ENCODE data around the gene SORL1. TPM values are rescaled to one million over a fixed set of nuclear protein-coding genes. Genes with fewer than 3 reads are reported as not detected.

SORL1 gene
- total and polyA plus RNA-seq, 7 donors, result 3.2 to 19.8 (median 12.2) TPM

DNA sequence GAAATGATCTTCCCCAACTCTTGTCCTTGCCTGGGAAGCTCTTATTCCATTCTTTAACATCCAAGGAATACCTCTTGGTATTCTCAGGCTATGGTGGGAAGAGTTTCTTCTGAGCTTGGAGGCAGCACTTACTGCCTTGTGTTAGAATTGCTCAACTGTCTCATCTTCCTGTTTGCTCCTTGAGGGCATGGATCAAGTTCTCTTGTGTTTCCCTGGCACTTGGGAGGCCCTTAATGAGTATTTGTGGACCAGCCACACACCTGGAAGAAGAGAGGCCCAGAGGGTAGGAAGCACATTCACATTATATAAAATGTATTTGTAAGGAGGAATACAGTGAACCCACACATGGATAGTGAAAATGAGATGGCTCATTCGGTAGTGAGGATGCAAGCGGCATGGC is 4.0 kb downstream of the SORL1 start:
- H3K4me1 ChIP-seq, result peaks cover 0 to 34% (median 26%) of the 10 kb centered on the region in 4 donors
- H3K36me3 ChIP-seq, result no peaks in the 10 kb centered on the region
- no peak for TF ChIP-seq POLR2AphosphoS5 (IDR thresholded peaks at IDR 0.05)
- TF ChIP-seq, protein P1, sequence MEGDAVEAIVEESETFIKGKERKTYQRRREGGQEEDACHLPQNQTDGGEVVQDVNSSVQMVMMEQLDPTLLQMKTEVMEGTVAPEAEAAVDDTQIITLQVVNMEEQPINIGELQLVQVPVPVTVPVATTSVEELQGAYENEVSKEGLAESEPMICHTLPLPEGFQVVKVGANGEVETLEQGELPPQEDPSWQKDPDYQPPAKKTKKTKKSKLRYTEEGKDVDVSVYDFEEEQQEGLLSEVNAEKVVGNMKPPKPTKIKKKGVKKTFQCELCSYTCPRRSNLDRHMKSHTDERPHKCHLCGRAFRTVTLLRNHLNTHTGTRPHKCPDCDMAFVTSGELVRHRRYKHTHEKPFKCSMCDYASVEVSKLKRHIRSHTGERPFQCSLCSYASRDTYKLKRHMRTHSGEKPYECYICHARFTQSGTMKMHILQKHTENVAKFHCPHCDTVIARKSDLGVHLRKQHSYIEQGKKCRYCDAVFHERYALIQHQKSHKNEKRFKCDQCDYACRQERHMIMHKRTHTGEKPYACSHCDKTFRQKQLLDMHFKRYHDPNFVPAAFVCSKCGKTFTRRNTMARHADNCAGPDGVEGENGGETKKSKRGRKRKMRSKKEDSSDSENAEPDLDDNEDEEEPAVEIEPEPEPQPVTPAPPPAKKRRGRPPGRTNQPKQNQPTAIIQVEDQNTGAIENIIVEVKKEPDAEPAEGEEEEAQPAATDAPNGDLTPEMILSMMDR (IDR thresholded peaks at IDR 0.05), result no peak
- TF ChIP-seq EP300 (IDR thresholded peaks at IDR 0.05), result no peak
- no peak for TF ChIP-seq POLR2A (IDR thresholded peaks at IDR 0.05)
- intact Hi-C loops (cut with DNase I), result no loop called here
- H3K27me3 ChIP-seq, result no peaks in the 10 kb centered on the region
- peak overlapping the region in 2 of 4 donors; percentile 17 to 36 for H3K27ac ChIP-seq
- H3K4me3 ChIP-seq, result no peak overlapping the region
- no peak for DNase-seq
- WGBS, 2 donors, result 95 to 96% methylated on average over 2 of the region's 2 CpGs
- H3K9me3 ChIP-seq, result no peaks in the 10 kb centered on the region

DNA sequence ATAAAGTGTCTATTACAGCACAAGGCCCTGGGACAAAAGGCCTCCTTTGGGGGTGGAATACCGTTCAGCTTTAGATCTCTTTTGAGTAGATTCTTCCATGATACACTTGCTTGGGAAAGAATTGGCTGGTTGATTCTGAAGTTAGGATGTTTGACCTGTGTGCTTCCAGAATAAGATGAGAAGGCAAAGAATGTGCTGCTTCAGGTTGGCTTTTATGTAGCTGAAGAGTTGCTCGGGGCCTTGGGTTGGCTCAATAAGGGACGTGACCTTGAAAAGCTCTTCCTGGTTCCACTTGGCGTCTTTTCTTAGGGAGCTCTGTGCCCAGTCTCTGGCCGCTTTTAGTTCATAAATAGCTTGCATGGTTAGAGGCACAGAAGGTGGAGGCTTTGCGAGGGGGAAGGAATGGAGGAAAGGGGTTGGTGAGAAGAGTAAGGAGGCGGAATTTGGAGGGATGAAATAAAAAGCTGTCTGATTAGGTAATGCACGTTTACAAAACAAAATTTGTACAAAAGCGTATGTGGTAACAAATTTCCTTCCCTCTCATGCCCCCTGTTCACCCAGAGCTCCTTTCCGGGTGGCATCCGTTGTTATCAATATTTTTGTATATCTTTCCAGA is 4.8 kb downstream of the SORL1 start:
- intact Hi-C loops (cut with DNase I), result no loop called here
- Histone ChIP-seq H3K27ac (peak overlapping the region in 2 of 4 donors; percentile 17 to 36), H3K4me3 (no peak overlapping the region), H3K4me1 (peaks cover 0 to 27% (median 23%) of the 10 kb centered on the region in 4 donors), H3K36me3 (no peaks in the 10 kb centered on the region), H3K27me3 (no peaks in the 10 kb centered on the region), H3K9me3 (no peaks in the 10 kb centered on the region)
- DNase-seq, result no peak
- 77 to 79% methylated on average over 11 of the region's 11 CpGs for WGBS, 2 donors
- TF ChIP-seq EP300 (IDR thresholded peaks at IDR 0.05), result no peak
- TF ChIP-seq, protein P1 (IDR thresholded peaks at IDR 0.05), result no peak
- TF ChIP-seq POLR2AphosphoS5 (IDR thresholded peaks at IDR 0.05), result no peak
- TF ChIP-seq POLR2A (IDR thresholded peaks at IDR 0.05), result no peak

DNA sequence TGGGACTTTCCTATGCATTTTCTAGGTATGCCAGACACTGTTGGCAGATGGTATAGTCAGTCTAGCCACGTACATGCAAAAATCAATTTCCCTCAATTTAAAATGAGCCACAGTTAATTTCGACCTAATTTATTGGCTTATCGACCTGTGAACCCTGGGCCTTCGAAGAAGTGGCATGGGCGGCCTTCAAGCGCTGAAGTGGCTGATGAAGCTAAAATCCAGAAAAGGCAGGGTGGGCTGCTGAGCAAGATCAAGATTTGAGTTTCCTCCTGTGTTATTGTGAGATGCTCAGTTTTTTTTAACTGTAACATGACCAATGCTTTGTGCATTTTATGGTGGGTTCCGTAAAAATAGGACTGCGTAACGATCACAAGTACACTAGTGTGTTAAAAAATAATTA is 6.4 kb downstream of the SORL1 start:
- Histone ChIP-seq H3K4me1 (peaks cover 0 to 25% (median 17%) of the 10 kb centered on the region in 4 donors), H3K27ac (no peak overlapping the region), H3K4me3 (no peak overlapping the region), H3K9me3 (no peaks in the 10 kb centered on the region), H3K27me3 (no peaks in the 10 kb centered on the region), H3K36me3 (no peaks in the 10 kb centered on the region)
- DNase-seq, result no peak
- intact Hi-C loops (cut with DNase I), result no loop called here
- WGBS, 2 donors, result 94 to 95% methylated on average over 9 of the region's 9 CpGs
- TF ChIP-seq EP300 (IDR thresholded peaks at IDR 0.05), result no peak
- no peak for TF ChIP-seq POLR2A (IDR thresholded peaks at IDR 0.05)
- no peak for TF ChIP-seq POLR2AphosphoS5 (IDR thresholded peaks at IDR 0.05)

DNA sequence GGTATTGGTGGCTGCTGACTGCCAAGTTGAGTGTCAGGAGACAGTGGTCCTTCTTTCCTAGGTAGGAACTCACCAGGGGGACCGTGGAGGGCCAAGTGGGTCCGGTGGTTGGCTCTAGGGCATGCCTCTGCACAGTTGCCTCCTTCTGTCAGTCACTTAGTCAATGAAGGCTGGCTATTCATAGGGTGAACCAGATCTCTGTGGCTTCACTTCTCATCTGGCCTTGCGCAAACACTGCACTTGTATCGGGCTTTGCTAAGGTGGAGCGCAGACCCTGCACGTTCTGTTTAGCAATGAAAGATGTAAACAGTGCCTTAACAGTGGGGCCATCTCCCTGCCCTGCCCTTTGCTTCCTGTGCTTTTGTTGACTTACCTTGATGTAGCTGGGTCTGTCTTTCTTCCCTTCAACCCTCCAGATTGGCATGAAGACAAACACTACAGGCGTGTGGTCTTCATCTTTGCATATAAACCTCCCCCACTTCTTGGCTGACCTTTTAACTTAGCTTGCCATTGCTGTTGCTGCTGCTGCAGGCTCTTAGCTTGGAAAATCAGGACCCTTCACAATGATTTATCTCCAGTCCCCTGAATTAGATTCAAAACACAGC is 7.4 kb downstream of the SORL1 start:
- Histone ChIP-seq H3K9me3 (no peaks in the 10 kb centered on the region), H3K27me3 (no peaks in the 10 kb centered on the region), H3K4me1 (peaks cover 0 to 27% (median 24%) of the 10 kb centered on the region in 4 donors), H3K27ac (peak overlapping the region in 3 of 4 donors; percentile 25 to 86 (median 80)), H3K36me3 (no peaks in the 10 kb centered on the region), H3K4me3 (no peak overlapping the region)
- WGBS, 2 donors, result 58 to 71% methylated on average over 7 of the region's 7 CpGs
- intact Hi-C loops (cut with DNase I), result loop anchor here (10.0 kb wide), 1 partner anchor 645 kb away; no protein-coding TSS in a partner anchor
- TF ChIP-seq POLR2A (IDR thresholded peaks at IDR 0.05), result no peak
- no peak for TF ChIP-seq POLR2AphosphoS5 (IDR thresholded peaks at IDR 0.05)
- TF ChIP-seq, protein P1 (IDR thresholded peaks at IDR 0.05), result no peak
- TF ChIP-seq EP300 (IDR thresholded peaks at IDR 0.05), result no peak
- DNase-seq, result no peak

DNA sequence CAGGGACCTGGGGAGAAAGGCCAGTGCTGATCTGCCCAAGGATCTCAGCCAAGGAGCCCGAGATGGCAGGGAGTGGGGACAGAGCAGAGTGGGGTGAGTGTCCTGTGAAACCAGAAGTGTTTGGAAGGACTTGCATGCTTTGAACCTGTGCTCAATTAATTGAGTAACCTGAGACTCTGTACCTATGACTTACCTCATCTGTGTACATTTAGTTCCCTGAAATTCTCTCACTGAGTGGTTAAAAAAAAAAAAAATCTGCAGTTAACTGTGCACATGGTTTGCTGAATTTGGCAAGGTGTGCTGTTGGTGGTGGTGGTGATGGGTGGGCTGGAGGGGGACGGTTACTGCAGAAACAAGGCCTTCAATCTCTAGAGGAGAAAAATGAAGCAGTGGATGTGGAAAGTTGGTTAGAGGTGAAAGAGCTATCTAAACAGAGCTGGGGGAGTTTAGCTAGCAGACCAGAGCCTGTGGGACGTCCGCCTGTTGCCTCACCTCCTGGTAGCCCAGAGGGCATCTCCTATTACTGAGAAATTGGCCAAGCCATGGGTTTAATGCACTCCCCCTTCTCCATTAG is 8.9 kb downstream of the SORL1 start:
- intact Hi-C loops (cut with DNase I), result loop anchor here (10.0 kb wide), 1 partner anchor 644 kb away; no protein-coding TSS in a partner anchor
- WGBS, 2 donors, result 85 to 88% methylated on average over 4 of the region's 4 CpGs
- Histone ChIP-seq H3K4me3 (no peak overlapping the region), H3K9me3 (no peaks in the 10 kb centered on the region), H3K4me1 (peaks cover 0 to 42% (median 38%) of the 10 kb centered on the region in 4 donors), H3K36me3 (no peaks in the 10 kb centered on the region), H3K27ac (peak overlapping the region in 3 of 4 donors; percentile 25 to 86 (median 80)), H3K27me3 (no peaks in the 10 kb centered on the region)
- no peak for TF ChIP-seq POLR2AphosphoS5 (IDR thresholded peaks at IDR 0.05)
- no peak for TF ChIP-seq EP300 (IDR thresholded peaks at IDR 0.05)
- no peak for DNase-seq
